Measurements from ENCODE around the gene POLDIP3. TPM values are rescaled to one million over a fixed set of nuclear protein-coding genes. Genes with fewer than 3 reads are reported as not detected.
A peak's percentile ranks its signal among the peaks of the same experiment; 100 is the strongest.

Gene POLDIP3
- 20.7 and 45.9 TPM in 2 replicates for total RNA-seq

DNA sequence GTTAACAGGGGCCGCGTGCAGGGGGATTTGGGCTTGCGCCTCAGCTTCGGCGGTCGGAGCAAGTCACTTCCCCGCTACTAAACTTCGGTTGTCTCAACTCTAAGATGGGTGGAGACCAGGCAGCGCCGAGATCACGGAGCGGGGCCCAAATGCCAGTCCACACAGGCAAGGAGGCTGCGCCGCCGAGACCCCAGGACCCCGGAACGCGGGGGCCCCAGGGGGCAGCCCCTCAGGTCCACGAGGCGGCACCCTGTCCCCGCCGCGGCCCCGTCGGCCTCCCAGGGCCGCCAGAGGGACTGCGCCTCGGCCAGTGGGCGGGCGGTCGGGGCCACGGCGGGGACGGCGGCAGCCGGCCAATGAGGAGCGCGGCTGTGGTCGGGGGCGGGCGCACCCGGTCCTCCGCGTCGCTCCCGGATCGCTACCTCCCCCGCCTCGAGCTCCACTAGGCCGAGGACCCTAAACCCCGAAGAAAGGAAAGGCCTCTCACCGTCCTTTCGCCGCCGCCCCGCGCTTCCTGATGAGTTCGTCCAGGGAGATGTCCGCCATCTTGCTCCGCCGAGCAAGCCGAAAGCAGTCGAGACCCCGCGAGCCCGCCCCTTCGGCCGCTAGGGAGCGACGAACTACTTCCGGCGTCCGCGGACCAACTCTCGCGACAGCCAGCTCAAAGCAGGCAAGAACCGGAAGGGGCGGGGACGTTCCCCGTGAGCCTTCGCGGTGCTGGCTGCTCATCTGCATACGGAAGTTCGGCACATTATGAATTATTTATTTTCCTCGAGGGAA is at the start of gene POLDIP3:
Gene POLDIP3 (minus strand): TSS at position 572 of the 780 bp plus-strand sequence. CDS start 26 bp downstream, at position 546.
- peak; percentile 93 for DNase-seq (ENCODE audit: low read depth)

- no peak for DNase-seq (ENCODE audit: low read depth)
Observed at GRCh38 chr22:42661985-42662831, 47.5 kb upstream of the POLDIP3 start.

DNA sequence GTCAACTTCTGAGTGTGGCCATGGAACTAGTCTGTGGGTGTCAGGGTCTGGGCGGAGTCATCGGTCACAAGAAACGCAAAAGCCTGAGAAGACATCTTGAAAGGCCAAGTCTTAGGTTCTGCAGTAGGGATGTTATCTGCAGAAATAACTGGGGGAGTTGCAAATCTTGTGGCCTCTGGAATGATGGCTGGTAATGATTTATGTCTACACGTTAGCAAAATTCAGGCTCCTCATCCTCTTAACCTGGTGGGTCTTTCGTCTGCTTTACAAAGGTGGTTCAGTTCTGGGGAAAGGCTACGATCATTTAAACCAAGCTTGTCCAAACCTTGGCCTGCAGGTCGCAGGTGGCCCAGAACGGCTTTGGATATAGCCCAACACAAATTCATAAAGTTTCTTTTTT is 41.9 kb upstream of the POLDIP3 start:
- no peak for DNase-seq (ENCODE audit: low read depth)

- DNase-seq (ENCODE audit: low read depth) = no peak
Observed at GRCh38 chr22:42655693-42656092, 41.0 kb upstream of the POLDIP3 start.

DNA sequence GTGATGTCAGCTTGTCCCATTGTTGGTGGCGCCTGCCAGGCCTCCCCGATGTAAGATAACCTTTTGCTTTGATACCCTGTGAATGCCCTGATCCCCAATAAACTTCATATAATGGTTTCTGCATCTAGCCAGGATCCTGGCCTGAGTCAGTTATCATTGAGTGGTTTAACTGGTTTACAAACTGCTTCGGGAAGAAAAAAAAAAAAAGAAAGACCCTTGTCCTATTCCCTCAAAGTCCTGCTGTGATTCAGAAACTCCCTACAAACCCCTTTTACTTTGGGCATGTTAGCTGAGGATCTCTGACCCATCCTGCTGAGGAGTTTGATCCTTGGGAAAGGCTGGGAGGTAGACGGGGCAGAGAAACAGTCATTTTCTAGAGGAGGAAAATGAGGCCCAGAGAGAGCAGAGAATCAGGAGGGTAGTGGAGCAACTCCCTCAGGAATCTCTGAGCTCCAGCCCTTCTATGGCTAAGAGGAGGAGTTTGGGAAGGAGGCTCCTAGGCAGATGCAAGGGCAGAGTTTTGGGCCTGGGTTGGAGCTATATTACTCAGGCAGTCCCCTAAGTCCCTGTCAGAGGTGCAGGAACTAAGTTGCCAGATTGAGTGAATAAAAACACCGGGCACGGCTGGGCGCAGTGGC is 39.9 kb upstream of the POLDIP3 start:
- DNase-seq (ENCODE audit: low read depth) = no peak

GRCh38 chr22:42653999-42654398 is 39.3 kb upstream of the POLDIP3 start:
- no peak for DNase-seq (ENCODE audit: low read depth)

- peak; percentile 61 for DNase-seq (ENCODE audit: low read depth)
Observed at GRCh38 chr22:42651134-42651533, 36.5 kb upstream of the POLDIP3 start.

DNA sequence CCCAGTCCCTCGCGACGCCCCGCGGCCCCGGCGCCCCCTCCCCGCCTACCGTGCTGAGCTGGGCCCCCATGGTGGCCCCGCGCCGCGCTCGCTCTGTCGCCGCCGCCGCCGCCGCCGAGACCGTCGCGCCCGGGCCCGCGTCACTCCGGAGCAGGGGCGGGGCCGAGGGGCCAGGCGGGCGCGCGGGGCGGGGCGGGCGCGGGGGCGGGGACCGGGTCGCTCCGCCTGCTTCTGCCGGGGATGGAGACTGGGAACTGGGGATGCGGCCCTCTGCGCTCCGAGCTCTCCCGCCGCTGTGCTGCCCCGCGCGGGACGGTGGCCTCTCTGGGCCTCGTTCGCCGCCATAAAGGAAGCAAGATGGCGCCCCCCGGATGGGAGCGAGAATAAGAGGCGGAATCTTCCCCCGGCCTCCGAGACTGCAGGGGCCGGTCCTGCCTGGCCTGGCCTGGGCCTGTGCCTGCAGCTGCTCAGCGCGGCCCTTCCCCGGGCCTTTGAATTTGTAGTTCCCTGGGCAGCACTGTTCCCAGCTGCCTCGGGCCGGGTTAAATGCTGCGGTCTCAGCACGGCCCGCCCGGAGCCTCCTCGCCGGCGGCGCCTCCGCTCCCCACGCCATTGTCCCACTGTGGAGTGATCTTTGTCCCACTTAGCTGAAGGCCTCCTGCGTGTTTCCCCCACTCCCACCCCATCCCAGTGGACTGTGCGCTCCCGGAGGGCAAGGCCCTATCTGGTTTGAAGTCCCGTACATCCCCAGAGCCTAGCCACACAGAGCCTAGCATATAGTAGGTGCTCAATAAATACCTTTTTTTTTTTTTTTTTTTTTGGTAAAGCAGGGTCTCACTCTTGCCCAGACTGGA is 34.8 kb upstream of the POLDIP3 start, which contains the start of gene CYB5R3:
Gene CYB5R3 (minus strand): TSS at position 147 of the 854 bp plus-strand sequence. CDS start 77 bp downstream, at position 70.
- DNase-seq (ENCODE audit: low read depth) = no peak

GRCh38 chr22:42648368-42649245 is 33.9 kb upstream of the POLDIP3 start:
- DNase-seq (ENCODE audit: low read depth) = no peak

DNA sequence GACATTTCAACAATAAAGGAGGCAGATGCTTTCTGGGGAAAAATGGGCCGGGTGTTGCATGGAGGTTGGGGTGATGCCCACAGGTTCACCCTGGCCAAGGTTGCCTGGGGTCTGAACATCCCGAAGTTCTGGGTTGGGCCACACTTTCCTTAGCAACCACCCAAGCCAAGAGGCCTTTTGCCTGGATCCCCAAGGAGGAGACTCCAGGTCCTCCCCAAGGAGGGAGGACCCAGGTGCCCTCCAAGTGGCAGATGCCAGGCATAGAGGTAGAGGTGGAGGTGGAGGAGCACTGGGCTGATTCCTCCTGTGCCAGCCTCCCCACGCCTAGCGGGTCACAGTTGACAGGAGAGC is 33.3 kb upstream of the POLDIP3 start:
- no peak for DNase-seq (ENCODE audit: low read depth)

GRCh38 chr22:42646569-42647525 is 32.2 kb upstream of the POLDIP3 start:
- no peak for DNase-seq (ENCODE audit: low read depth)

DNA sequence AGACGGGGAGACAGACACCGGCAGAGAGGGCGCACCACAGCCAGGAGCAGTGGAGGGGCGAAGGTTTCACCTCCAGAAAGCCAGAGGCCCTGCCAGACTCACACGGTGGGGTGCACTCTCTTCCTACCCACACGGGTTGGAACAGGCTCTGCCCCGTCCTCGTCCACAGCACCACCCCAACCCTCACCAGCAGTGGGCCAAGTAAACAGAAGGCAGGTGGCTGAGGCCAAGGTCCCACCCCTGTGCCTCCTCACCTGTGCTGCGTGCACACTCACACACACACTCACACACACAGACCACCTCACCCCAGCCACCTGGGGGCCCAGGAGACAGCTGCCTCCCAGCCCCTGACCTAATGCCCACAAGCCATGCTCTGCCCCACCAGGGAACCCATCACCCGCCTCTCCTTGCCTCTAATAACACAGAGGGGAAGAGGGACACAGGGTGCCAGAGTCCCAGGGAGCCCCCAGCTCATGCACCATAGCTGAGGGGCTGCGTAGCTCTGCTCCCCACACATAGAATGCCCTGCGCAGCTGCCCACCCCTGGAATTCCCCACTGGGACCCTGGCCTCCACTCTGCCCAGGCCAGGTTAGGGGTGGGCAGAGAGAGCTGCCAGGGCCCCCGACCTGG is 31.4 kb upstream of the POLDIP3 start:
- no peak for DNase-seq (ENCODE audit: low read depth)

GRCh38 chr22:42645341-42645937 is 30.8 kb upstream of the POLDIP3 start:
- DNase-seq (ENCODE audit: low read depth) = no peak

DNA sequence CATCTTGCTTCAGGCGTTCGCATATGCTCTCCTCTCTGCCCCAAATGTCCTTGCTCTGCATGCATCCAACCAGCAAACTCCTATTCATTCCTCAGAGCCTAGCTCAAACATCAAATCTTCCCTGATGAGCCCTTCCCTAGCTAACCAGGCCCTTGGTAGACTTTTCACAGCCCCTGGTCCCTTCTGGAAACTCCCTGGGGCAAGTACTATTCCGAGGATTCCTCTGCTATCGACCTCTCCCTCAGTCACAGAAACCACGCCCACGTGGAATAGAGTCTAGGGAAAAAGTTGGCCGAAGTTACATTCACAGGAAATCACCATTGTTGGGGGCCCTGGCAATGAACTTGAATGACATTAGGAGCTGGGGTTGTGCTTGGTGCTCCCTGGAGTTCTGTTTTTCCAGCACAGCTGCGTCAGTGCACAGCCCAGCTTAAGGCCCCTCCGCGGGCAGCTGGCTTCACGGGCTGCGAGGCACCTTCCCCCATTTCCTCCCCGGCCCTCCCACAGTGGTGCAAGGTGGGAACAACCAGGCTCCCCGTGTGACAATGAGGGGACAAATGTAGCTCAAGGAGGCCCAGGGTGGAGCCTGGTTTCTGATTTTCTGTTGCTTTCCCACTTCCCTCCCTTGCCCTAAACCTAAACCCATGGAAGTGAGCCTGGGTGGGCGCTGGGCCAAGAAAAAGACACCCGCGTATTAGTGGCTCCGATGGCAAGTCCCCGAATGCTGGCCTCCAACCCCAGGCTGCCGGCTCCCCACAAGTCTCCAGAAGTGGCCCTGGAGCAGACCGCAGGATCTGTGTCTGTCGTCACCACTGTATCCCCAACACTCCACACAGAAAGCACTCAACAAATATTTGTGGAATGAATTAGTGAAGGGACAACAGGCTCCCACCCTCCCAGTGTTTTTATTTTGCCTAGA is 30.0 kb upstream of the POLDIP3 start:
- DNase-seq (ENCODE audit: low read depth) = no peak

DNA sequence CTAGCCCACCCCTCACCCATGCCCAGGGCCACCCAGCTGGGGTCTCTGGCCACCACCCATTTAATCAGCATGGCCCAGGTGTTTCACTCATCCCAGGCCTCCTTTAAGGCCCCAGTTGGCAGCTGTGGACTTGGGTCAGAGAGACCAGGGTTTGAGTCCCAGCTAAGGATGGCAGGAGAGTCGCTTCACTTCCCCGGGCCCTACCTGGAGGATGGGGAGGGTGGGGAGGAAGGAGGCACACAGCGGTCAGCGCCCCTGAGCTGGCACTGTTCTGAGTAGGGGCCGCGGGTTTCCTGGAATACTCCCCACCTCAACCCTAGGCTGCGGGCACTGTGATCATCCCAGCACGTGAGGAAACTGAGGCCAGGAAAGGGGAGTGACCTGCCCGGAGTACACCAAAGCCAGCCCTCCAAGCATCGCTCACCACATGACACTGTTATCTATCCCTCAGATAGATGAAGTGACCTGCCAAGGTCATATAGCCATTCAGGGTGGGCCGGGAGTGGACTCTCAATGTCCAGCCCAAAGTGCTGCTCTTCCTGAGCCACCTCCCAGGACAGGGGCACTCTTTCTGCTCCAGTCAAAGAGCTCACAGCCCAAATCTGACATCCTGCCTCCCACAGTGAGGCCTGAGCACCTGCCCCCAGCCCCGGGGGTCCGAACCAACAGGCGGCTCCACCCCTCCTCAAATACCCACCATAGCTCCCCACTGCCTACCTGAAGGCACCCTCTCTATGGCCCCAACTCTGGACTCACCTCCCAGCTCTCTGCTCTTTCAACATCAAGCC is 29.1 kb upstream of the POLDIP3 start:
- no peak for DNase-seq (ENCODE audit: low read depth)

All from renal cortical epithelial cell (primary cell).